Neural crest cell (in vitro differentiated cells): ENCODE results near the gene OSBPL6. TPM values are rescaled to one million over a fixed set of nuclear protein-coding genes. Genes with fewer than 3 reads are reported as not detected.

Experiments
- DNase-seq: peaks from one replicate; pipeline ENCODE4 v3.0.0; 2021; ENCODE audit warnings: low read depth, mixed read lengths, low spot score
- H3K27ac Mint-ChIP-seq: one replicate; pipeline ENCODE4 v1.8.0; 2021; ENCODE audit warnings: mild to moderate bottlenecking, mixed read lengths; ENCODE audit not compliant: unreplicated experiment
- H3K27me3 Mint-ChIP-seq: 2 replicates; pipeline ENCODE4 v1.8.0; 2021; ENCODE audit warnings: low read depth, mild to moderate bottlenecking, mixed read lengths
- H3K36me3 Mint-ChIP-seq: 2 replicates; pipeline ENCODE4 v1.8.0; 2021; ENCODE audit warnings: low read depth, mild to moderate bottlenecking, mixed read lengths
- H3K4me1 Mint-ChIP-seq: 2 replicates; pipeline ENCODE4 v1.8.0; 2021; ENCODE audit warnings: mixed read lengths
- H3K4me3 Mint-ChIP-seq: one replicate; pipeline ENCODE4 v1.8.0; 2021; ENCODE audit warnings: mild to moderate bottlenecking, mixed read lengths
- H3K9me3 Mint-ChIP-seq: 2 replicates; pipeline ENCODE4 v1.8.0; 2021; ENCODE audit warnings: mixed read lengths
- CTCF ChIP-seq: fragments of 200-600 bp; sonication (generic); conservative IDR thresholded peaks from 2 replicates; pipeline ENCODE4 v1.5.0; 2021; ENCODE audit warnings: antibody characterized with exemption, mild to moderate bottlenecking
- total RNA-seq: library from RNA; stranded (reverse); gene quantifications from 2 replicates; pipeline ENCODE4 v1.2.1, GENCODE V29; 2021

Gene OSBPL6
- total RNA-seq, 1 donor from 2014 or later, result 10.8 TPM

DNA sequence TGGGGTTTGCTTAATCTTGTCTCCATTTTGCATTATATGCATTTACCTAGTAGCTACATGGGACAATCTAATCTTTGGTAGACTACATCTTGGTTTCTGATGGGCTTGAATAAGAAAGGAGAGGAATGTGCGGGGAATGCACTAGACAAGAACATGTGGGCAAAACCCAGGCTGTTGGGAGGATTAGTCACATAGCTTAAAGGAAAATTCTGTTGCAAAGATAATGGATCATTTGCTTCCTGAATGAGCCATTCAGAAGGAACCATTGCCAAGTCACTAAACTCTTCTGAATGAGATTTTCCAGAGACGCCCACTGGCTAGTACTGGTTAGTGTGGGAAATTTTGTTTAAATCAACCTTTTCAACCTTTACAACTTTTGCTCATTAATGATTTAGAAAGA, 84.8 kb downstream of the OSBPL6 start:
- Mint-ChIP-seq H3K9me3 (no peaks in the 10 kb centered on the region), H3K4me3 (no peak overlapping the region), H3K36me3 (no peaks in the 10 kb centered on the region), H3K27ac (no peak overlapping the region), H3K27me3 (no peaks in the 10 kb centered on the region), H3K4me1 (peaks cover 26% of the 10 kb centered on the region)
- no peak for DNase-seq
- TF ChIP-seq CTCF, result no peak

DNA sequence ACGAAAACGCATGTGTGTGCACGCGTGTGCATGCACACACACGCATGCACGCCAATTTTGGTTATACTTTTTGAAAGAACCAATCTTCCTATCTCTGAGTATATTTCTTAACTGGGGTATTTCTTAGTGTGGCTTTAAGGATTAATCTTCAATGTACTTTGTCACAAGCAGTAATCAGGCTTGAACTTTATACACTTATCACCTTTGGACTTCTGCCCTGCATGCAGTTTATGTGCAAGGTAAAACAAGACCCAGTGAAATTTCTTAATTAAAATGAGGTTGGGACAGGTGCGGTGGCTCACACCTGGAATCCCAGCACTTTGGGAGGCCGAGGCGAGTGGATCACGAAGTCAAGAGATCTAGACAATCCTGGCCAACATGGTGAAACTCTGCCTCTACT, 85.3 kb downstream of the OSBPL6 start:
- Mint-ChIP-seq H3K27me3 (no peaks in the 10 kb centered on the region), H3K36me3 (no peaks in the 10 kb centered on the region), H3K4me3 (no peak overlapping the region), H3K4me1 (peaks cover 26% of the 10 kb centered on the region), H3K27ac (no peak overlapping the region), H3K9me3 (no peaks in the 10 kb centered on the region)
- no peak for TF ChIP-seq CTCF
- DNase-seq, result no peak

DNA sequence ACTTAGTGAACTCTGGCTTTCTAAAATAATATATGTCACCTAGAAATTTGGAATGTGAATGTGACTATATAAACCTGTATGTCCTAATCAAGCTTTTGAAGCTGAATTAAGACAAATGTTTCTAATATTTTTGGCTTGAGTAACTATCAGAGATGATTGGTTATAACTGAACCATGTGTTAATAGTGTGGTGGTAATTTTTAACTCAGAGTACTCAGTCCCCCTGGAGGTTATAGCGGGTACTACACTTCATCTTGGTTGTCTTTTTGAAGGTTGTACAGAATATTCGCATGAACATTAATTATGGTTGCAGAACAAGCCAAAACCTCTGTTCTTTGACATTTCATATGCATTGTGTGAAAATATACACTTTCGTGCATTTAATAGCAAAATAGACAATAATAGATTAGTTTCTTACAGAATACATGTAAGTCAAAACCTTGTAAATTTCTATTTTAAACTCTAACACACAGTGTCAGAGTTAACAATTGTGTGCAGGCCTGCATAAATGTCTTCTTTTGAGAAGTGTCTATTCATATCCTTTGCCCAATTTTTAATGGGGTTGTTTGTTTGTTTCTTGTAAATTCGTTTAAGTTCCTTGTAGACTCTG, 86.0 kb downstream of the OSBPL6 start:
- no peaks in the 10 kb centered on the region for H3K9me3 Mint-ChIP-seq
- H3K27me3 Mint-ChIP-seq, result no peaks in the 10 kb centered on the region
- peak; percentile 50 for DNase-seq
- peak; percentile 76 for TF ChIP-seq CTCF
- H3K36me3 Mint-ChIP-seq, result no peaks in the 10 kb centered on the region
- H3K4me1 Mint-ChIP-seq, result peaks cover 26% of the 10 kb centered on the region
- no peak overlapping the region for H3K4me3 Mint-ChIP-seq
- H3K27ac Mint-ChIP-seq, result no peak overlapping the region

GRCh38 chr2:178282075-178282815, 87.9 kb downstream of the OSBPL6 start:
- peaks cover 22% of the 10 kb centered on the region for H3K4me1 Mint-ChIP-seq
- H3K9me3 Mint-ChIP-seq, result no peaks in the 10 kb centered on the region
- TF ChIP-seq CTCF, result no peak
- no peaks in the 10 kb centered on the region for H3K27me3 Mint-ChIP-seq
- no peak for DNase-seq
- no peak overlapping the region for H3K4me3 Mint-ChIP-seq
- no peaks in the 10 kb centered on the region for H3K36me3 Mint-ChIP-seq
- H3K27ac Mint-ChIP-seq, result no peak overlapping the region

DNA sequence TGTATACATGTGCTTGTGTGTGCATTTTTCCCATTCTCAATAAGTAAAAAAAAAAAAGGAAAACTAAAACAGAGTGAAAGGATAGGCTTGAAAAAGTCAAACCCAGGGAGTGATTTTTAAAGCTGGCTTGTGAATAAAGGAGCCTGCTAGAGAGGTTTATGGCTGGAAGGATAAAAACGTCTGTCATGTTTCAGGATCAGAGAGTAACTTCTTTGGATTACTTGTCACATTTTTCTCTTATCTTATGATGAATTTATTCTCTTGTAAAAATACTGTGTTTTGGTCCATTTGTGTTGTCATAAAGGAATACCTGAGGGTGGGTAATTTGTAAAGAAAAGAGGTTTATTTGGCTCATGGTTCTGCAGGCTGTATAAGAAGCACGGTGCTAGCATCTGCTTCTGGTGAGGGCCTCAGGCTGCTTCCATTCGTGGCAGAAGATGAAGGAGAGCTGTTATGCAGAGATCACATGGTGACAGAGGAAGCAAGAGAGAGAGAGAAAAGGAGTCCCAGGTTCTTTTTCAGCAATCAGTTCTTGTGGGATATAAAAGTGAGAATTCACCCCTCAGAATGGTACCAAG, 89.1 kb downstream of the OSBPL6 start:
- no peak overlapping the region for H3K4me3 Mint-ChIP-seq
- no peak for DNase-seq
- TF ChIP-seq CTCF, result no peak
- H3K27me3 Mint-ChIP-seq, result no peaks in the 10 kb centered on the region
- H3K4me1 Mint-ChIP-seq, result peaks cover 14% of the 10 kb centered on the region
- peak overlapping the region; percentile 25 for H3K27ac Mint-ChIP-seq
- H3K9me3 Mint-ChIP-seq, result no peaks in the 10 kb centered on the region
- H3K36me3 Mint-ChIP-seq, result peaks cover 3% of the 10 kb centered on the region
